Effector memory CD8-positive, alpha-beta T cell (primary cell): ENCODE data around the gene FLOT1.
"Not testable (repeated sequence)": the region's sequence is repeated elsewhere in the genome, so short reads cannot be mapped to it uniquely, and the experiment has no call there.

Experiments used
- ATAC-seq: fragments of 150-1000 bp; cut with Tn5 transposase; replicated peaks from 2 replicates; pipeline ENCODE4 v1.10.0; 2021; ENCODE audit warnings: mild to moderate bottlenecking, moderate library complexity
- DNase-seq, 3 experiments: peaks; one replicate each; pipeline ENCODE4 v3.0.0; 2021
- H3K27ac Mint-ChIP-seq, 2 donors: one replicate each; pipeline ENCODE4 v1.8.0; 2022; ENCODE audit warnings: mild to moderate bottlenecking in 2 of 2, mixed read lengths in 2 of 2, moderate library complexity in 2 of 2
- H3K27me3 Mint-ChIP-seq, 2 donors: one replicate each; pipeline ENCODE4 v1.8.0; 2022; ENCODE audit warnings: mixed read lengths in 2 of 2
- H3K36me3 Mint-ChIP-seq: one replicate; pipeline ENCODE4 v1.8.0; 2022; ENCODE audit warnings: mild to moderate bottlenecking, moderate library complexity, mixed read lengths; ENCODE audit not compliant: insufficient read depth
- H3K4me1 Mint-ChIP-seq, 2 donors: one replicate each; pipeline ENCODE4 v1.8.0; 2022; ENCODE audit warnings: low read depth in 2 of 2, mixed read lengths in 2 of 2
- H3K4me3 Mint-ChIP-seq, 2 donors: one replicate each; pipeline ENCODE4 v1.8.0; 2022; ENCODE audit warnings: mild to moderate bottlenecking in 2 of 2, mixed read lengths in 2 of 2, moderate library complexity in 2 of 2
- H3K9me3 Mint-ChIP-seq, 2 donors: one replicate each; pipeline ENCODE4 v1.8.0; 2022; ENCODE audit warnings: mixed read lengths in 2 of 2

The FLOT1 gene

GRCh38 chr6:30719791-30720737 is 22.4 kb downstream of the FLOT1 start, which contains the start of gene TUBB:
TUBB (plus strand) TSS chr6:30720352; CDS start chr6:30720507, 155 bp downstream.
- Mint-ChIP-seq H3K4me3 (peak within 1 kb of the TSS; percentile 97 to 99), H3K27ac (peak within 1 kb of the TSS; percentile 81 to 91), H3K4me1 (peaks cover 46 to 57% of the 10 kb centered on the region in 2 donors), H3K9me3 (peaks cover 0 to 9% of the 10 kb centered on the region in 2 donors), H3K27me3 (no peaks in the 10 kb centered on the region), H3K36me3 (peaks cover 64% of the 10 kb centered on the region)
- ATAC-seq (peak; percentile 59), DNase-seq (peak; percentile 86 to 91 (median 90))

- Mint-ChIP-seq H3K27ac (peak overlapping the region; percentile 81 to 91), H3K4me1 (peaks cover 40 to 54% of the 10 kb centered on the region in 2 donors), H3K36me3 (peaks cover 64% of the 10 kb centered on the region), H3K4me3 (peak overlapping the region; percentile 97 to 99), H3K27me3 (no peaks in the 10 kb centered on the region), H3K9me3 (peaks cover 0 to 9% of the 10 kb centered on the region in 2 donors)
- no peak for ATAC-seq
- DNase-seq: no peak
Measured at GRCh38 chr6:30719356-30719755, 23.1 kb downstream of the FLOT1 start.

- H3K9me3 Mint-ChIP-seq, DNase-seq, H3K27me3 Mint-ChIP-seq, ATAC-seq: not testable (repeated sequence)
- peaks cover 51% of the 10 kb centered on the region for H3K36me3 Mint-ChIP-seq
- H3K4me1 Mint-ChIP-seq: peaks cover 35 to 48% of the 10 kb centered on the region in 2 donors
- peak overlapping the region; percentile 83 to 92 for H3K4me3 Mint-ChIP-seq
- peak overlapping the region; percentile 96 to 98 for H3K27ac Mint-ChIP-seq
Measured at GRCh38 chr6:30717845-30718720, 24.4 kb downstream of the FLOT1 start.

GRCh38 chr6:30717129-30717844 is 25.2 kb downstream of the FLOT1 start, which contains the start of gene MDC1:
MDC1 (minus strand) TSS chr6:30717281; CDS start chr6:30715175, 2,106 bp downstream.
- Mint-ChIP-seq H3K36me3 (peaks cover 43% of the 10 kb centered on the region), H3K27me3 (no peaks in the 10 kb centered on the region), H3K4me3 (peak within 1 kb of the TSS; percentile 83 to 92), H3K4me1 (peaks cover 36 to 45% of the 10 kb centered on the region in 2 donors), H3K27ac (peak within 1 kb of the TSS; percentile 96 to 98), H3K9me3 (peaks cover 0 to 9% of the 10 kb centered on the region in 2 donors)
- ATAC-seq (peak; percentile 73), DNase-seq (peak; percentile 96 to 98 (median 97))

GRCh38 chr6:30716879-30717128 is 25.7 kb downstream of the FLOT1 start:
- ATAC-seq (no peak), DNase-seq (no peak)
- no peaks in the 10 kb centered on the region for H3K27me3 Mint-ChIP-seq
- H3K4me3 Mint-ChIP-seq: peak overlapping the region; percentile 83 to 92
- peak overlapping the region; percentile 96 to 98 for H3K27ac Mint-ChIP-seq
- H3K4me1 Mint-ChIP-seq: peaks cover 37 to 43% of the 10 kb centered on the region in 2 donors
- H3K36me3 Mint-ChIP-seq: peaks cover 39% of the 10 kb centered on the region
- H3K9me3 Mint-ChIP-seq: peaks cover 0 to 9% of the 10 kb centered on the region in 2 donors

GRCh38 chr6:30714263-30714662 is 28.2 kb downstream of the FLOT1 start:
- Mint-ChIP-seq H3K4me1 (peaks cover 28 to 33% of the 10 kb centered on the region in 2 donors), H3K36me3 (peaks cover 31% of the 10 kb centered on the region), H3K9me3 (peaks cover 0 to 9% of the 10 kb centered on the region in 2 donors), H3K27me3 (no peaks in the 10 kb centered on the region), H3K4me3 (no peak overlapping the region), H3K27ac (no peak overlapping the region)
- DNase-seq (no peak), ATAC-seq (no peak)

GRCh38 chr6:30712441-30712945 is 30.0 kb downstream of the FLOT1 start:
- peaks cover 0 to 9% of the 10 kb centered on the region in 2 donors for H3K9me3 Mint-ChIP-seq
- H3K27me3 Mint-ChIP-seq: no peaks in the 10 kb centered on the region
- peaks cover 31% of the 10 kb centered on the region for H3K36me3 Mint-ChIP-seq
- peak overlapping the region; percentile 65 to 78 for H3K27ac Mint-ChIP-seq
- H3K4me3 Mint-ChIP-seq: peak overlapping the region; percentile 21 to 68
- no peak for DNase-seq
- no peak for ATAC-seq
- peaks cover 25 to 34% of the 10 kb centered on the region in 2 donors for H3K4me1 Mint-ChIP-seq

- Mint-ChIP-seq H3K9me3 (peaks cover 0 to 4% of the 10 kb centered on the region in 2 donors), H3K27me3 (no peaks in the 10 kb centered on the region), H3K4me3 (peak overlapping the region; percentile 46 to 68), H3K4me1 (peaks cover 21 to 30% of the 10 kb centered on the region in 2 donors), H3K27ac (peak overlapping the region; percentile 65 to 78), H3K36me3 (peaks cover 25% of the 10 kb centered on the region)
- ATAC-seq: peak; percentile 78
- DNase-seq: no peak
Measured at GRCh38 chr6:30711758-30712380, 30.6 kb downstream of the FLOT1 start.

GRCh38 chr6:30709101-30709868 is 33.2 kb downstream of the FLOT1 start:
- DNase-seq (no peak), ATAC-seq (no peak)
- H3K27me3 Mint-ChIP-seq: no peaks in the 10 kb centered on the region
- H3K4me3 Mint-ChIP-seq: no peak overlapping the region
- peak overlapping the region in 1 of 2 donors; percentile 59 for H3K27ac Mint-ChIP-seq
- H3K9me3 Mint-ChIP-seq: no peaks in the 10 kb centered on the region
- H3K36me3 Mint-ChIP-seq: peaks cover 21% of the 10 kb centered on the region
- peaks cover 18 to 22% of the 10 kb centered on the region in 2 donors for H3K4me1 Mint-ChIP-seq

- Mint-ChIP-seq H3K4me1 (peaks cover 7 to 18% of the 10 kb centered on the region in 2 donors), H3K27me3 (no peaks in the 10 kb centered on the region), H3K27ac (peak overlapping the region in 1 of 2 donors; percentile 59), H3K36me3 (peaks cover 26% of the 10 kb centered on the region), H3K4me3 (no peak overlapping the region), H3K9me3 (no peaks in the 10 kb centered on the region)
- ATAC-seq (no peak), DNase-seq (no peak)
Measured at GRCh38 chr6:30707281-30707850, 35.1 kb downstream of the FLOT1 start.

- no peak overlapping the region for H3K4me3 Mint-ChIP-seq
- H3K27me3 Mint-ChIP-seq: no peaks in the 10 kb centered on the region
- ATAC-seq: no peak
- peaks cover 29% of the 10 kb centered on the region for H3K36me3 Mint-ChIP-seq
- H3K4me1 Mint-ChIP-seq: peaks cover 3 to 9% of the 10 kb centered on the region in 2 donors
- H3K27ac Mint-ChIP-seq: peak overlapping the region in 1 of 2 donors; percentile 59
- no peaks in the 10 kb centered on the region for H3K9me3 Mint-ChIP-seq
- DNase-seq: no peak
Measured at GRCh38 chr6:30705620-30706019, 36.9 kb downstream of the FLOT1 start.
